ENCODE measurements around the gene INSIG1. TPM values are rescaled to one million over a fixed set of nuclear protein-coding genes. Genes with fewer than 3 reads are reported as not detected.

The INSIG1 gene
- total and polyA plus RNA-seq, 10 donors = 15.8 to 61.8 (median 27.7) TPM

DNA sequence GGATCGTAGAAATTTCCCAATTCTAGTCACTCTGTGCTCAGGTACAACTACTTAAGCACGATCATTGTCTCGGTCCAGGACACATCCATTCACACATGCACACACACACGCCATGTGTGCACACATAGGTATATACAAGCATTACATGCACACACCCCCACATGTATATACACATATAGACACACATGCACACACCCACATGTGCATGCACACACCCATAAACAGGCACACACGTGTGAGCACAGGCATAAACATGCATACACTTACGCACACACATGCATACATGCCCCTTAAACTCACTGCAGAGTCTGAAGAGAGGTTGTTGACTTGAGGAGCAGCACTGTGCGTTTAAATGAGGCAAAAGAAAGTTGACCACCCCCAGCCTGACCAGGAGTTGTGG lies 32.5 kb upstream of the INSIG1 start:
- no peak overlapping the region for H3K4me3 ChIP-seq
- H3K4me1 ChIP-seq = no peaks in the 10 kb centered on the region
- 81 to 94% (median 86%) methylated on average over 7 of the region's 7 CpGs for WGBS, 5 donors
- DNase-seq = no peak
- no peak overlapping the region for H3K27ac ChIP-seq
- intact Hi-C loops (cut with DNase I; ENCODE audit: low total_unique reads) = no loop called here
- no peaks in the 10 kb centered on the region for H3K9me3 ChIP-seq
- H3K36me3 ChIP-seq = no peaks in the 10 kb centered on the region
- H3K27me3 ChIP-seq (replicated peaks in 1 of 7) = peaks cover 0 to 51% (median 0%) of the 10 kb centered on the region in 7 donors
- TF ChIP-seq POLR2A (IDR thresholded peaks at IDR 0.05) (no peak), POLR2AphosphoS5 (IDR thresholded peaks at IDR 0.05) (no peak)
- TF ChIP-seq, protein P1, sequence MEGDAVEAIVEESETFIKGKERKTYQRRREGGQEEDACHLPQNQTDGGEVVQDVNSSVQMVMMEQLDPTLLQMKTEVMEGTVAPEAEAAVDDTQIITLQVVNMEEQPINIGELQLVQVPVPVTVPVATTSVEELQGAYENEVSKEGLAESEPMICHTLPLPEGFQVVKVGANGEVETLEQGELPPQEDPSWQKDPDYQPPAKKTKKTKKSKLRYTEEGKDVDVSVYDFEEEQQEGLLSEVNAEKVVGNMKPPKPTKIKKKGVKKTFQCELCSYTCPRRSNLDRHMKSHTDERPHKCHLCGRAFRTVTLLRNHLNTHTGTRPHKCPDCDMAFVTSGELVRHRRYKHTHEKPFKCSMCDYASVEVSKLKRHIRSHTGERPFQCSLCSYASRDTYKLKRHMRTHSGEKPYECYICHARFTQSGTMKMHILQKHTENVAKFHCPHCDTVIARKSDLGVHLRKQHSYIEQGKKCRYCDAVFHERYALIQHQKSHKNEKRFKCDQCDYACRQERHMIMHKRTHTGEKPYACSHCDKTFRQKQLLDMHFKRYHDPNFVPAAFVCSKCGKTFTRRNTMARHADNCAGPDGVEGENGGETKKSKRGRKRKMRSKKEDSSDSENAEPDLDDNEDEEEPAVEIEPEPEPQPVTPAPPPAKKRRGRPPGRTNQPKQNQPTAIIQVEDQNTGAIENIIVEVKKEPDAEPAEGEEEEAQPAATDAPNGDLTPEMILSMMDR (IDR thresholded peaks at IDR 0.05 in 8 of 11, conservative IDR thresholded peaks at IDR 0.05 in 3 of 11) = no peak

DNA sequence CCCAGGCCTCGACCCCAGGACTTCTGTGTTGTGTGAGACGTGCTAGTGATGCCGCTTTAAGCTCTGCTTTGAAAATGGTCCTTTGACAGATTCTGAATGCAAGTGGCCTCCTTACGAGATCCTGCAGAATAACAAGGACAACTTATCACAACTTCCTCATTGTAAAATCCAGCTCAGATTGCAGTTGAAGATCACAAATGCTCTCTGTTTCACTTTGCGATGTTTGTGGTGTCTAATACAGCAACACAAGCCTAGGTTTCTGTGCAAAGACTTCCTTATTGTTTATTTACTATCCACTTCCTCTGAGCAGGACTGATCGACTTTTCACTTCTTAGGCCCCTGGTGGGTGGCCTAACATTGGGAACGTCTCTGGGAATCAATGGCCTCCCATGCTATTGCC lies 31.7 kb upstream of the INSIG1 start:
- intact Hi-C loops (cut with DNase I; ENCODE audit: low total_unique reads) = no loop called here
- Histone ChIP-seq H3K4me3 (no peak overlapping the region), H3K27ac (peak overlapping the region in 2 of 8 donors; percentile 13 to 45), H3K9me3 (no peaks in the 10 kb centered on the region), H3K27me3 (replicated peaks in 1 of 7) (peaks cover 0 to 45% (median 0%) of the 10 kb centered on the region in 7 donors), H3K36me3 (no peaks in the 10 kb centered on the region), H3K4me1 (no peaks in the 10 kb centered on the region)
- TF ChIP-seq POLR2A (IDR thresholded peaks at IDR 0.05) (no peak), POLR2AphosphoS5 (IDR thresholded peaks at IDR 0.05) (no peak)
- TF ChIP-seq, protein P1 (IDR thresholded peaks at IDR 0.05 in 8 of 11, conservative IDR thresholded peaks at IDR 0.05 in 3 of 11) = no peak
- DNase-seq = peak; percentile 66
- 68 to 87% (median 81%) methylated on average over 6 to 7 of the region's 7 CpGs for WGBS, 5 donors

DNA sequence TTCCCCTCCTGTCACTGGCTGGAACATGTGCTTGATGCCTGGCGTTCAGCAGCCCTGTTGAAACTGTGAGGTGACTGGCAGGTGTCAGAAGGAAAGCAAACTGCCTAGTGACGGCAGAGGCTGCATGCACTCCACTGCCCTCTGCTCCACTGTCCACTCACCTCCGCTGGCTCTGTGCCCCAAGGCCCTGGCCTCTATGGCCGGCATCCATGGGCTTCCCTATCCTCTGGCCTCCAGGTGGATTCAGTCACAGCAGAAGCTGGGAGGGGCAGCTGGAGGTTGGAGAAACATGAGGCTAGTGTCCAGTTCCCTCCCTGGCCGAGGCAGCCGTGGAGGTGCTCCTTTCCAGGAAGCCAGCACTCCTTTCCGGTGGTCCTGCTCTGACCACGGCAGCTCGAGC lies 31.2 kb upstream of the INSIG1 start:
- Histone ChIP-seq H3K4me3 (no peak overlapping the region), H3K9me3 (no peaks in the 10 kb centered on the region), H3K27ac (no peak overlapping the region), H3K27me3 (replicated peaks in 1 of 7) (peaks cover 0 to 40% (median 0%) of the 10 kb centered on the region in 7 donors), H3K4me1 (no peaks in the 10 kb centered on the region), H3K36me3 (no peaks in the 10 kb centered on the region)
- 82 to 92% (median 87%) methylated on average over 6 to 9 of the region's 9 CpGs for WGBS, 5 donors
- intact Hi-C loops (cut with DNase I; ENCODE audit: low total_unique reads) = no loop called here
- TF ChIP-seq POLR2AphosphoS5 (IDR thresholded peaks at IDR 0.05) (no peak), POLR2A (IDR thresholded peaks at IDR 0.05) (no peak)
- TF ChIP-seq, protein P1 (IDR thresholded peaks at IDR 0.05 in 8 of 11, conservative IDR thresholded peaks at IDR 0.05 in 3 of 11) = no peak
- DNase-seq = peak; percentile 64

DNA sequence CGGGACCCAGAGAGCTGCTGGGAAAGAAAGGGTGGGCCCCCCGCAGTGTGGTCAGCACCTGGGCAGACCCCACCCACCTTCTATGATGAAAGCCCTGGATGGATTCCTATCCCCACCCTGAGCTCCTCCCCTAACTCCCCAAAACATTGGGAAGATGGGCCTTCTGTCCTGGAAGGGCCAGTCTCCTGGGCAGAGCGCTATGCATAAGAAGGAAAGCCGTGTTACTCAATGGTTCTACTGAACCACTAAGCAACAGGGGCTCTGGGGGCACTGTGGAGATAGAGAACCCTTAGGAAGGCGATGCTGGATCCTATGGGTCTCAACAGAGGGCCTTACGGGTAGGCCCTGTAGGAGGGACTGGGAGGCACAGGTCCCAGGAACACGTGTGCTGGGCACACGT lies 30.7 kb upstream of the INSIG1 start:
- no peak for DNase-seq
- Histone ChIP-seq H3K27me3 (replicated peaks in 1 of 7) (peaks cover 0 to 38% (median 0%) of the 10 kb centered on the region in 7 donors), H3K9me3 (no peaks in the 10 kb centered on the region), H3K27ac (no peak overlapping the region), H3K4me1 (no peaks in the 10 kb centered on the region), H3K36me3 (no peaks in the 10 kb centered on the region), H3K4me3 (no peak overlapping the region)
- intact Hi-C loops (cut with DNase I; ENCODE audit: low total_unique reads) = no loop called here
- WGBS, 5 donors = 90 to 95% (median 92%) methylated on average over 8 of the region's 8 CpGs
- no peak for TF ChIP-seq POLR2A (IDR thresholded peaks at IDR 0.05)
- TF ChIP-seq POLR2AphosphoS5 (IDR thresholded peaks at IDR 0.05) = no peak
- TF ChIP-seq, protein P1 (IDR thresholded peaks at IDR 0.05 in 8 of 11, conservative IDR thresholded peaks at IDR 0.05 in 3 of 11) = no peak
